IMR-90 (cell line): ENCODE measurements around the gene WDR1. TPM values are rescaled to one million over a fixed set of nuclear protein-coding genes. Genes with fewer than 3 reads are reported as not detected.

Experiments used
- ATAC-seq: fragments of 200-7000 bp; cut with Tn5 transposase; 2 replicates; pipeline ENCODE4 v1.9.1; 2020; ENCODE audit warnings: low read depth, mild to moderate bottlenecking, moderate library complexity
- BruUV-seq: library from RNA; stranded (reverse); fragments of 400-500 nt; replicated peaks from 2 replicates; lab custom pipeline; 2021; lab: Mats Ljungman, UMichigan
- CTCF ChIA-PET: fragments of 300-600 bp; formaldehyde crosslinking; extraction: SDS; loops from one replicate; lab custom pipeline; 2021; ENCODE audit warnings: antibody characterized with exemption; lab: Yijun Ruan, JAX
- POLR2A ChIA-PET: fragments of 300-600 bp; sonication (Branson Sonifier 250); formaldehyde crosslinking; loops from one replicate; lab custom pipeline; 2022; ENCODE audit warnings: antibody characterized with exemption; ENCODE audit not compliant: unreplicated experiment; lab: Charles Lee
- DNase-seq: peaks from one replicate; pipeline ENCODE4 v3.0.0; 2013
- H2AFZ ChIP-seq: replicated peaks from 2 replicates; pipeline ENCODE3; 2013; ENCODE audit warnings: low read length, mild to moderate bottlenecking; ENCODE audit not compliant: poor library complexity
- H2AK5ac ChIP-seq: 2 replicates; pipeline ENCODE4 v1.6.1; 2013; ENCODE audit warnings: low read depth, low read length, inconsistent platforms
- H2AK9ac ChIP-seq: replicated peaks from 2 replicates; pipeline ENCODE3; 2013; ENCODE audit warnings: mild to moderate bottlenecking, low read depth, low read length, moderate library complexity; ENCODE audit not compliant: poor library complexity
- H2BK120ac ChIP-seq: 2 replicates; pipeline ENCODE4 v1.6.1; 2013; ENCODE audit warnings: low read depth, low read length, inconsistent platforms
- H2BK15ac ChIP-seq: 3 replicates; pipeline ENCODE4 v1.6.1; 2013; ENCODE audit warnings: low read depth, low read length, inconsistent platforms
- H2BK20ac ChIP-seq: 2 replicates; pipeline ENCODE4 v1.6.1; 2013; ENCODE audit warnings: low read depth, mild to moderate bottlenecking, inconsistent platforms, low read length, moderate library complexity
- H2BK5ac ChIP-seq: 2 replicates; pipeline ENCODE4 v1.6.1; 2013; ENCODE audit warnings: mild to moderate bottlenecking, low read depth, low read length, inconsistent platforms; ENCODE audit not compliant: poor library complexity, severe bottlenecking
- H3K14ac ChIP-seq: replicated peaks from 2 replicates; pipeline ENCODE4 v1.6.1; 2013; ENCODE audit warnings: low read depth, low read length, inconsistent platforms
- H3K18ac ChIP-seq: 2 replicates; pipeline ENCODE4 v1.6.1; 2013; ENCODE audit warnings: low read depth, low read length, control low read depth
- H3K23ac ChIP-seq: 2 replicates; pipeline ENCODE4 v1.6.1; 2013; ENCODE audit warnings: low read depth, low read length, inconsistent platforms
- H3K27ac ChIP-seq: 2 replicates; pipeline ENCODE4 v1.5.1; 2013; ENCODE audit warnings: mild to moderate bottlenecking, control low read depth, low read length; ENCODE audit not compliant: insufficient read depth
- H3K27me3 ChIP-seq: 2 replicates; pipeline ENCODE4 v1.6.1; 2013; ENCODE audit warnings: low read length; ENCODE audit not compliant: control insufficient read depth, insufficient read depth
- H3K36me3 ChIP-seq: 2 replicates; pipeline ENCODE4 v1.6.1; 2013; ENCODE audit warnings: low read length, mixed read lengths; ENCODE audit not compliant: control insufficient read depth, insufficient read depth
- H3K4ac ChIP-seq: 2 replicates; pipeline ENCODE4 v1.6.1; 2013; ENCODE audit warnings: low read depth, low read length, inconsistent platforms
- H3K4me1 ChIP-seq: 2 replicates; pipeline ENCODE4 v1.6.1; 2013; ENCODE audit warnings: low read length, mixed read lengths; ENCODE audit not compliant: control insufficient read depth, insufficient read depth
- H3K4me2 ChIP-seq: 2 replicates; pipeline ENCODE4 v1.6.1; 2013; ENCODE audit warnings: low read depth, mild to moderate bottlenecking, control low read depth, low read length, moderate library complexity
- H3K4me3 ChIP-seq: 2 replicates; pipeline ENCODE4 v1.5.1; 2013; ENCODE audit warnings: low read depth, mild to moderate bottlenecking, control low read depth, low read length, moderate library complexity; ENCODE audit not compliant: insufficient read depth
- H3K56ac ChIP-seq: 2 replicates; pipeline ENCODE4 v1.6.1; 2013; ENCODE audit warnings: low read length, inconsistent platforms; ENCODE audit not compliant: insufficient read depth; ENCODE audit errors: extremely low read depth
- H3K79me1 ChIP-seq, 2 experiments: 2 replicates each; pipeline ENCODE4 v1.6.1; 2013; ENCODE audit warnings: low read length in 2 of 2, inconsistent platforms in 1 of 2, low read depth in 1 of 2
- H3K9ac ChIP-seq: 2 replicates; pipeline ENCODE4 v1.6.1; 2013; ENCODE audit warnings: low read depth, low read length, control low read depth
- H3K9me1 ChIP-seq: 2 replicates; pipeline ENCODE4 v1.6.1; 2013; ENCODE audit warnings: low read length, inconsistent platforms; ENCODE audit not compliant: insufficient read depth
- H3K9me3 ChIP-seq: 2 replicates; pipeline ENCODE4 v1.6.1; 2013; ENCODE audit warnings: low read length; ENCODE audit not compliant: control insufficient read depth, insufficient read depth
- H4K20me1 ChIP-seq: 2 replicates; pipeline ENCODE4 v1.6.1; 2013; ENCODE audit warnings: low read length, inconsistent platforms; ENCODE audit not compliant: insufficient read depth
- H4K5ac ChIP-seq: 2 replicates; pipeline ENCODE4 v1.6.1; 2013; ENCODE audit warnings: mild to moderate bottlenecking, low read depth, low read length, control low read depth
- H4K8ac ChIP-seq, 2 experiments: 2 replicates each; pipeline ENCODE4 v1.6.1; 2013; ENCODE audit warnings: low read depth in 2 of 2, low read length in 2 of 2, control low read depth in 1 of 2, inconsistent platforms in 1 of 2
- H4K91ac ChIP-seq: 2 replicates; pipeline ENCODE4 v1.6.1; 2013; ENCODE audit warnings: low read depth, low read length, inconsistent platforms; ENCODE audit not compliant: insufficient read depth
- BHLHE40 ChIP-seq: fragments of 150-350 bp; IDR thresholded peaks from 2 replicates; pipeline ENCODE4 v1.6.1; 2016; ENCODE audit warnings: mild to moderate bottlenecking, low read depth, low read length
- CEBPB ChIP-seq: IDR thresholded peaks from 2 replicates; pipeline ENCODE4 v1.6.1; 2012; ENCODE audit warnings: low read depth, low read length, improper control_type of control experiment
- CHD1 ChIP-seq: IDR thresholded peaks from 2 replicates; pipeline ENCODE4 v1.6.1; 2012; ENCODE audit warnings: low read depth, low read length, improper control_type of control experiment
- CTCF ChIP-seq: conservative IDR thresholded peaks from 2 replicates; pipeline ENCODE4 v1.5.1; 2012; ENCODE audit warnings: mild to moderate bottlenecking, low read depth, low read length, improper control_type of control experiment
- ELK1 ChIP-seq: fragments of 150-350 bp; IDR thresholded peaks from 2 replicates; pipeline ENCODE4 v1.6.1; 2016; ENCODE audit warnings: low read depth, mild to moderate bottlenecking, low read length, moderate library complexity, borderline replicate concordance
- FOS ChIP-seq: fragments of 150-350 bp; IDR thresholded peaks from 2 replicates; pipeline ENCODE4 v1.6.1; 2016; ENCODE audit warnings: low read depth, low read length
- MAZ ChIP-seq: IDR thresholded peaks from 2 replicates; pipeline ENCODE4 v1.6.1; 2012; ENCODE audit warnings: low read depth, mild to moderate bottlenecking, low read length, improper control_type of control experiment, moderate library complexity, borderline replicate concordance
- MXI1 ChIP-seq: IDR thresholded peaks from 2 replicates; pipeline ENCODE4 v1.6.1; 2012; ENCODE audit warnings: low read depth, mild to moderate bottlenecking, low read length, moderate library complexity, borderline replicate concordance
- NFE2L2 ChIP-seq: fragments of 150-350 bp; IDR thresholded peaks from 2 replicates; pipeline ENCODE4 v1.6.1; 2016; ENCODE audit warnings: low read depth, mild to moderate bottlenecking, low read length
- POLR2A ChIP-seq: IDR thresholded peaks from 2 replicates; pipeline ENCODE4 v1.6.1; 2012; ENCODE audit warnings: mild to moderate bottlenecking, low read depth, low read length
- RCOR1 ChIP-seq: IDR thresholded peaks from 2 replicates; pipeline ENCODE4 v1.6.1; 2012; ENCODE audit warnings: mild to moderate bottlenecking, low read length, improper control_type of control experiment; ENCODE audit not compliant: insufficient replicate concordance
- RFX5 ChIP-seq: IDR thresholded peaks from 2 replicates; pipeline ENCODE4 v1.8.0; 2012; ENCODE audit warnings: low read depth, mild to moderate bottlenecking, low read length, moderate library complexity
- SMC3 ChIP-seq: fragments of 150-350 bp; IDR thresholded peaks from 2 replicates; pipeline ENCODE4 v1.6.1; 2016; ENCODE audit warnings: low read depth, mild to moderate bottlenecking, antibody characterized with exemption, low read length, moderate library complexity
- USF2 ChIP-seq: fragments of 150-350 bp; IDR thresholded peaks from 2 replicates; pipeline ENCODE4 v1.6.1; 2017; ENCODE audit warnings: mild to moderate bottlenecking, antibody characterized with exemption, low read length, low read depth
- WGBS, 2 experiments: methylation state at CpG; one replicate each; pipeline versions ENCODE4 v1.1.5 to v1.1.7; 2013; ENCODE audit warnings: missing lambda C conversion rate in 2 of 2; ENCODE audit not compliant: insufficient read length in 1 of 2; ENCODE audit errors: extremely low coverage in 2 of 2; 5-methylcytosine and 5-hydroxymethylcytosine counted together
- dilution Hi-C: fragments of 300-500 bp; cut with HindIII; formaldehyde crosslinking; loops from one replicate; pipeline ENCODE4 v1.14.3; 2018; ENCODE audit warnings: low sequenced_read_pairs; ENCODE audit not compliant: unreplicated experiment
- in situ Hi-C: fragments of 300-500 bp; cut with MboI; formaldehyde crosslinking; loops from 3 replicates; pipeline ENCODE4 v1.14.3; 2019; ENCODE audit warnings: low sequenced_read_pairs, inconsistent platforms, mixed read lengths
- intact Hi-C: fragments of 100-400 bp; cut with micrococcal nuclease; formaldehyde crosslinking; loops from 2 replicates; pipeline ENCODE4 v1.10.0; 2022
- polyA plus RNA-seq, 3 experiments: library from polyadenylated mRNA; depleted of rRNA; stranded (reverse); fragments of >200 nt; gene quantifications; 2 replicates each; pipeline ENCODE4 v1.2.3, GENCODE V29; 2012; ENCODE audit warnings: low replicate concordance in 1 of 3
- total RNA-seq: library from RNA; depleted of rRNA; stranded (reverse); fragments of >200 nt; gene quantifications from 2 replicates; pipeline ENCODE4 v1.2.3, GENCODE V29; 2012

The WDR1 gene
- total and polyA plus RNA-seq, 2 of the 4 experiments (the other 2 are of a cell fraction), result 725 to 992 TPM

- H4K91ac ChIP-seq, result no peak overlapping the region
- H3K9ac ChIP-seq, result no peak overlapping the region
- H4K5ac ChIP-seq, result no peak overlapping the region
- no peak overlapping the region for H4K8ac ChIP-seq
- H3K36me3 ChIP-seq, result no peaks in the 10 kb centered on the region
- no peak overlapping the region for H2BK15ac ChIP-seq
- no peaks in the 10 kb centered on the region for H3K79me1 ChIP-seq
- no peak overlapping the region for H3K56ac ChIP-seq
- ATAC-seq, result no peak
- H3K9me1 ChIP-seq, result no peaks in the 10 kb centered on the region
- intact Hi-C loops (no loop called here), dilution Hi-C loops (no loop called here), in situ Hi-C loops (no loop called here)
- CTCF ChIA-PET, result no interaction called here
- no peak overlapping the region for H2AFZ ChIP-seq
- H2AK5ac ChIP-seq, result no peak overlapping the region
- H3K23ac ChIP-seq, result no peak overlapping the region
- no peak overlapping the region for H3K4ac ChIP-seq
- H2BK120ac ChIP-seq, result no peak overlapping the region
- no peak overlapping the region for H3K14ac ChIP-seq
- WGBS, 2 experiments, result 60% methylated on average over 1 of the region's 5 CpGs; no CpG with 5 or more reads in 1 of the 2 experiments
- no peaks in the 10 kb centered on the region for H4K20me1 ChIP-seq
- H2BK5ac ChIP-seq, result no peak overlapping the region
- no peak overlapping the region for H2BK20ac ChIP-seq
- no peak overlapping the region for H2AK9ac ChIP-seq
- no peak overlapping the region for H3K27ac ChIP-seq
- POLR2A ChIA-PET, result no interaction called here
- H3K4me3 ChIP-seq, result no peak overlapping the region
- no peaks in the 10 kb centered on the region for H3K4me1 ChIP-seq
- peaks cover 18% of the 10 kb centered on the region for H3K27me3 ChIP-seq
- DNase-seq, result no peak
- no peak overlapping the region for H3K4me2 ChIP-seq
- H3K18ac ChIP-seq, result no peak overlapping the region
- H3K9me3 ChIP-seq, result peaks cover 2% of the 10 kb centered on the region; the same call in 1 of the 2 replicates
- no TSS peak for BruUV-seq
- TF ChIP-seq SMC3 (no peak), MXI1 (no peak), CEBPB (no peak), BHLHE40 (no peak), POLR2A (no peak), USF2 (no peak), CTCF (no peak), NFE2L2 (no peak), RFX5 (no peak), FOS (no peak), MAZ (no peak), CHD1 (no peak), ELK1 (no peak), RCOR1 (no peak)
Observed at GRCh38 chr4:10134141-10134540, 17.5 kb upstream of the WDR1 start.
